GM18508 (cell line): Measurements from ENCODE around the gene NT5DC1.
"Not testable (repeated sequence)": the region's sequence is repeated elsewhere in the genome, so short reads cannot be mapped to it uniquely, and the experiment has no call there.

Experiments
- ATAC-seq: cut with Tn5 transposase; IDR thresholded peaks from one replicate; pipeline ENCODE4 v1.9.1; 2021; ENCODE audit warnings: moderate number of reproducible peaks; ENCODE audit not compliant: insufficient read depth, unreplicated experiment

The NT5DC1 gene

GRCh38 chr6:116265041-116265829, 164.6 kb downstream of the NT5DC1 start:
- ATAC-seq = no peak

- ATAC-seq = no peak
These were observed 166.2 kb downstream of the NT5DC1 start for GRCh38 chr6:116266803-116267202.

GRCh38 chr6:116267836-116268588, 167.4 kb downstream of the NT5DC1 start:
- no peak for ATAC-seq

- peak; percentile 87 for ATAC-seq
These were observed 168.1 kb downstream of the NT5DC1 start for GRCh38 chr6:116268589-116269293.

- ATAC-seq = no peak
These were observed 170.6 kb downstream of the NT5DC1 start for GRCh38 chr6:116271149-116271708.

GRCh38 chr6:116277124-116277523, 176.5 kb downstream of the NT5DC1 start:
- ATAC-seq = no peak

GRCh38 chr6:116278481-116278829, 177.8 kb downstream of the NT5DC1 start:
- ATAC-seq = no peak

- no peak for ATAC-seq
These were observed 178.2 kb downstream of the NT5DC1 start for GRCh38 chr6:116278854-116279231.

GRCh38 chr6:116279232-116280160, 178.8 kb downstream of the NT5DC1 start, which contains the start of gene TSPYL1:
TSS of gene TSPYL1 (minus strand) at chr6:116279930. CDS start at chr6:116279830, 100 bp downstream.
- ATAC-seq = peak; percentile 95

- ATAC-seq = no peak
These were observed 179.7 kb downstream of the NT5DC1 start for GRCh38 chr6:116280161-116280932.

GRCh38 chr6:116280933-116281316, 180.3 kb downstream of the NT5DC1 start:
- ATAC-seq = no peak

- no peak for ATAC-seq
These were observed 182.0 kb downstream of the NT5DC1 start for GRCh38 chr6:116282698-116283097.

GRCh38 chr6:116283191-116283590, 182.5 kb downstream of the NT5DC1 start:
- ATAC-seq = no peak

- not testable (repeated sequence) for ATAC-seq
These were observed 184.3 kb downstream of the NT5DC1 start for GRCh38 chr6:116284984-116285383.

GRCh38 chr6:116286773-116287358, 186.2 kb downstream of the NT5DC1 start:
- ATAC-seq = no peak

GRCh38 chr6:116287689-116288282, 187.1 kb downstream of the NT5DC1 start:
- no peak for ATAC-seq

- ATAC-seq = no peak
These were observed 189.2 kb downstream of the NT5DC1 start for GRCh38 chr6:116289876-116290275.

GRCh38 chr6:116290799-116291198, 190.1 kb downstream of the NT5DC1 start:
- ATAC-seq = no peak
